ENCODE measurements around the gene PRKCA. TPM values are rescaled to one million over a fixed set of nuclear protein-coding genes. Genes with fewer than 3 reads are reported as not detected.

PRKCA gene
- total RNA-seq, 4 donors from 2014 or later = 3.9 to 12.1 (median 7.0) TPM

DNA sequence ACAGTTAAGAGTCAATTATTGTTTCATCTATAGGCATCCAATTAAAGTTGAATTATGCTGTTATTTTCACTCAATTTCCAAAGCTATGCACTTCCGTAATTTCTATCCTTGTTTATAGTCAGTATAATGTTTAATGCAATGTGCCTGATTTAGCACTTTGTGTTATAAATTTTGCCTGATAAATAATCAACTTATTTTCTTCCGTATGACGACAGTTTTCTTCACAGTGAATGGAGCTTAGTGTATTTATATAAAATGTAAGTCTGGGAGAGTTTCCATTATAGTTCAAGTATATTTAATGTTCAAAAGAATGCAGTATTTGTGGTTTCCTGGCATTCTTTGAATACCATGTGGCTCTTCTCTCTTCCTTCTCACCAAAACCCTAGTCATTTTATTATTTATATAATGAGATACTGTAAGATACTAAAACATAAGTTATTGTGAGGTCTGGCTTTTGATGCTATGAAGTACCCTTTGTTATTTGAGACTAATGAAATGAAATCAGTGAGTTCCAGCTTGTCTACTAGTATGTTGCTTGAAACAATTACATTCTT, 240.6 kb downstream of the PRKCA start:
- TF ChIP-seq, protein P1, sequence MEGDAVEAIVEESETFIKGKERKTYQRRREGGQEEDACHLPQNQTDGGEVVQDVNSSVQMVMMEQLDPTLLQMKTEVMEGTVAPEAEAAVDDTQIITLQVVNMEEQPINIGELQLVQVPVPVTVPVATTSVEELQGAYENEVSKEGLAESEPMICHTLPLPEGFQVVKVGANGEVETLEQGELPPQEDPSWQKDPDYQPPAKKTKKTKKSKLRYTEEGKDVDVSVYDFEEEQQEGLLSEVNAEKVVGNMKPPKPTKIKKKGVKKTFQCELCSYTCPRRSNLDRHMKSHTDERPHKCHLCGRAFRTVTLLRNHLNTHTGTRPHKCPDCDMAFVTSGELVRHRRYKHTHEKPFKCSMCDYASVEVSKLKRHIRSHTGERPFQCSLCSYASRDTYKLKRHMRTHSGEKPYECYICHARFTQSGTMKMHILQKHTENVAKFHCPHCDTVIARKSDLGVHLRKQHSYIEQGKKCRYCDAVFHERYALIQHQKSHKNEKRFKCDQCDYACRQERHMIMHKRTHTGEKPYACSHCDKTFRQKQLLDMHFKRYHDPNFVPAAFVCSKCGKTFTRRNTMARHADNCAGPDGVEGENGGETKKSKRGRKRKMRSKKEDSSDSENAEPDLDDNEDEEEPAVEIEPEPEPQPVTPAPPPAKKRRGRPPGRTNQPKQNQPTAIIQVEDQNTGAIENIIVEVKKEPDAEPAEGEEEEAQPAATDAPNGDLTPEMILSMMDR (IDR thresholded peaks at IDR 0.05; ENCODE audit: low read depth) = no peak

DNA sequence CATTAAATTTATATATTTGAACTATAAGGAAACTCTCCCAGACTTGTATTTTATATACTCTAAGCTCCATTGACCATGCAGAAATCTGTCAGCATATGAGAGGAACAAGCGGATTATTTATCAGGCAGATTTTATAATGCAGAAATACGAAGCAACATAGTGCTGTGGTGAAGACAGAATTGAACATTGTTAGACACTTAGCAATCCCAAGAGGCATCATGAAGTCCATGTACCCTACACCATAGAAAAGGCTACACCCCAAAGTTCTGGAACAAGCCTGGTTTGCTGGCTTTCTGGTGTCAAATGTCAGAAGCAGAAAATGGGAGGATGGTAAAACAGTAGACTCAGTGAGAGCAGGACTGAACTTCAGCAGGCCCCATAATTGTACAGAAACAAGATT, 241.1 kb downstream of the PRKCA start:
- TF ChIP-seq, protein P1 (IDR thresholded peaks at IDR 0.05; ENCODE audit: low read depth) = no peak

DNA sequence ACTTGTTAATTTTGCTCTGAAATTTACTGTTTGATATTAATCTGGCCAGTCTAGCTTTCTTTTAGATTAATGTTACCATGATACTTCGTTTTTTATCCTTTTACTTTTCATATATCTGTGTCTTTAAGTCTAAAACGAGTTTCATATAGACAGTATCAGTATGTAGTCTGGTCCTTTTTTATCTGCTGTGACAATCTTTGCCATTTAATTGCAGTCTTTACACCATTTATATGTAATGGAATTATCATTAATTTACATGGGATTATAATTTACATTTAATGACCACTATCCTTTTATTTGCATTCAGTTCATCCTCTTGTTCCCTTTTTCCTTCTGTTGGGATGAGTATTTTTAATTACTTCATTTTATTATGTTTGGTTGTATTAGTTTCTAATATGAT, 243.5 kb downstream of the PRKCA start:
- TF ChIP-seq, protein P1 (IDR thresholded peaks at IDR 0.05; ENCODE audit: low read depth) = no peak

DNA sequence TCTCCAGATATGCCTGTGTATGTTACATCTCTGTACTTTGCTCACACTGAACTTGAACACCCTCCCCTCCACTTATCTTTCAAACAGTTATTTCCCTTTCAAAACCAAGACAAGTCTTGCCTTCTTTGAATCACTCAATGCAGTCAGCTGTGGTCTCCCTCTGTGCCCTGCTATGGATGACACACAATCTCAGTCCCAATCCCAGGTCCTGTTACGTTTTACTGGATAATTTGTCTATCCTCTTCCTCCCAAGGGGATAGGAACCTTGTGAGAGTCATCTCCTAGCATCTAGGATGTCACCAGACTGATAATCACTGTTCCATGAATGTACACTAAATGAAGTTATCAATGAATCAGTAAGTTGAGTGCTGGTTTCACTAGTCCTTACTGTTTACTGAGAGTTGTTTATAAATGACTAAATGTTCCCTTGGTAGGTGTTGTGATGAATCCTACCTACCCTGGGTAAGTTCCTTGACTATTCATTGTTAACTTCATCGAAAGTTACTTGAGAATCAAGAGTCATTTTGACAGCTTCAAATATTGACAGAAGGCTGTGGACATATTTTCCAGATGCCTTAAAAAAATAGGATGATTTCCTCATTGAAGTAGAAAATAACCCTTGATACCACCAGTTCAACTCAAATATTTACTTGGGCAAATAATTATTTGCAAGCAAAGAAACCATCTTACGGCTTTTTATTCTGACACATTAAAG, 244.9 kb downstream of the PRKCA start:
- TF ChIP-seq, protein P1 (IDR thresholded peaks at IDR 0.05; ENCODE audit: low read depth) = no peak

DNA sequence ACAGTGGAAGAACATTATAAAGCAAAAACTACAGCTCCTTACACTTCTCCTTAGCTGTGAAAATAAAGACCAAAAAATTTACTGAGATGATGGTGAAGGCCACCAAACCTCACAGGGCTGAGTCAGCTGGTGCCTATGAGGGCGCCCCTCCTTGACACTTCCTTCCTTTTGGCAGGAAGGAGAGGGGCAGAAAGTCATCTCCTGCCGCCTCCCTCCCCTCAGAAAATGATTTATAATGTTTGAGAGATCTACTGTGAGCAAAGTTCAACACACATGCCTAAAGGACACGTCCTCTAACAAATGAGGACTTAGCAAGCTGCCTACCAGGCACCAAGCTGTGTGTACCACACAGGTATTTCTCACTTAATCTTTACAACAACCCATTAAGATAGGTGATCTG, 245.7 kb downstream of the PRKCA start:
- TF ChIP-seq, protein P1 (IDR thresholded peaks at IDR 0.05; ENCODE audit: low read depth) = no peak

DNA sequence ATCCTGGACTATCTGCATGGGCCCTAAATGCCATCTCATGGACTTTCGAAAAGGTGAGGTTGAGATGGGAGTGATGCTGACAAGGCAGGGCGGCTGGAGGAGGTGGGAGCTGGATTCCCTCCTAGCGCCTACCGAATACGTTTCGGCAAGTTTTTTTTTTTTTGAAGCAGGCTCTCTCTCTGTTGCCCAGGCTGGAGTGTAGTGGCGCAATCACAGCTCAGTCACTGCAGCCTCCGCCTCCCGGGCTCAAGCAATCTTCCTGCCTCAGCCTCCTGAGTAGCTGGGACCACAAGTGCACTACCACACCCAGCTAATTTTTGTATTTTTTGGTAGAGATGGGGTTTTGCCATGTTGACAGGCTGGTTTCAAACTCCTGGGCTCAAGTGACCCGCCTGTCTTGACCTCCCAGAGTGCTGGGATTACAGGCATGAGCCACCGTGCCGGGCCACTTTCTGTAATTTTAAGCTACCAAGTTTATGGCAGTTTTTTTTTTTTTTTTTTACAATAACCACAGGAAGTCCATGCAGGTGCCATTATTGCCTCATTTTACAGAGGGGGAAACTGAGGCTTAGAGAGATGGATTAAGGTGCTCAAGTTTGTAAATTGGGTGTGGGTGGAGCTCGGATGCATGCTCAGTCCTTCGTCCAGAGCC, 246.4 kb downstream of the PRKCA start:
- TF ChIP-seq, protein P1 (IDR thresholded peaks at IDR 0.05; ENCODE audit: low read depth) = no peak

DNA sequence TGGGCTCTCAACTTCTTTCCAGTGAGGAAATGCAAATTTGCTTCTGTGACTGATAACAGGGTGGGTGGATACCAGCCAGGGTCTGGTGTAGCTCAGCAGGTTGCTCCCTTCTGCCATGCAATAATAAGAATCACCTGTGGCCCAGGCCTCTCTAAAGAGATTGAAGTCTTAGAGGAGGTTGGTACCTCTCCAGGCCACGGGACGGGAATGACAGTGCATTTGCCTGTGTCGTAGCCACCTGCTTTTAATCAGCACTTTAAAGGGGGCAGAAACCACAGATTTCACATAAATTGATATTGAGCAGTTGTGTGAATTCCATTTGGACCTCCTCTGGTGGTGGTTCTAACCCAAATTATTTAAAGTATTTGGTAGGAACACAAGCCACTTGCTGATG, 246.9 kb downstream of the PRKCA start:
- TF ChIP-seq, protein P1 (IDR thresholded peaks at IDR 0.05; ENCODE audit: low read depth) = no peak
